ENCODE data around the gene GPATCH8.

- no peak for TF ChIP-seq PPARA (CRISPR knock-in tag; IDR thresholded peaks at IDR 0.05; ENCODE audit: borderline replicate concordance)
- TF ChIP-seq ESRRG (CRISPR knock-in tag; IDR thresholded peaks at IDR 0.05) = no peak
- TF ChIP-seq GLIS3 (CRISPR knock-in tag; IDR thresholded peaks at IDR 0.05) = no peak
These were observed 9.9 kb downstream of the GPATCH8 start for GRCh38 chr17:44493339-44493738.

Data from SK-N-SH treated with all-trans-retinoic acid at 6 μM for 48 hours (cell line).